GM18511 (cell line): ENCODE results near the gene REV3L.
A peak's percentile ranks its signal among the peaks of the same experiment; 100 is the strongest.
"Not testable (repeated sequence)": the region's sequence is repeated elsewhere in the genome, so short reads cannot be mapped to it uniquely, and the experiment has no call there.

Experiments
- ATAC-seq: cut with Tn5 transposase; IDR thresholded peaks from one replicate; pipeline ENCODE4 v1.9.1; 2021; ENCODE audit warnings: mild to moderate bottlenecking, moderate library complexity; ENCODE audit not compliant: unreplicated experiment

The REV3L gene

GRCh38 chr6:111482959-111483735 lies at the start of gene REV3L:
Gene REV3L, minus strand, starts transcription at chr6:111483218. Its CDS starts 330 bp downstream, at chr6:111482888.
- ATAC-seq = peak; percentile 44

GRCh38 chr6:111531185-111531584 lies 48.2 kb upstream of the REV3L start:
- ATAC-seq = no peak

GRCh38 chr6:111530667-111531066 lies 47.6 kb upstream of the REV3L start:
- ATAC-seq = no peak

- no peak for ATAC-seq
These were observed 47.2 kb upstream of the REV3L start for GRCh38 chr6:111530218-111530617.

DNA sequence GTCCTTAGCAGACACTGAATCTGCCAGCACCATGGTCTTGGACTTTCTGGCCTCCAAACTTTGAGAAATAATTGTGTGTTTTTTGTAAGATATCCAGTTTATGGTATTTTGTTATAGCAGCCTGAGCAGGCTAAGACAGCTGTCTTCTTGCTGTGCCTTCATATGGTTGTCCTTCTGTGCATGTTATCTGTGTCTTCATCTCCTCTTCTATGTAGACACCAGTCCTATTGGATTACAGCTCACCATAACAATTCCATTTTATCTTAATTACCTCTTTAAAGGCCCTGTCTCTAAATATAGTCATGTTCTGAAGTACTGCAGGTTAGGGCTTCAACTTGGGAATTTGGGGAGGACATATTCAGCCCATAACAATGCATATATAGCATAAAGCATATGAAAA lies 44.3 kb upstream of the REV3L start:
- no peak for ATAC-seq

GRCh38 chr6:111524735-111525134 lies 41.7 kb upstream of the REV3L start:
- ATAC-seq = no peak

DNA sequence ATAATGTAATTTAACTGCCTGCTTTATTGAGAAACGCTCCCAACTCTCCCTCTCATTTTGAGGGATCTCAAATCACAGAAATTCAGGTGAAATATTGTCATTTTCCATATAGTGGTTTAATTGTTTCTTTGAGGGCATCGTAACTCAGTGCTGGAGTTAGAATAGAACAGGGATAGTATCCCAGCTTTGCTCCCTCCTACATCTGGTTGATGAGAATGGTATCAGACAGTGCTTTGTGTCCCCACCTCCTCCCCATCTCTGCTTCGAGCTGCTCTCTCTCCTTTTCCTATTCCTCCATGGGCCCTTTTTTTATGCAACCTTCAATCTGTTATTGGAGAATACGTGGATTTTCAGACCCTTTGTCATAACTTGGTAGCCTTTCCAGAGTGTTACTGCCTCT lies 41.2 kb upstream of the REV3L start:
- ATAC-seq = no peak

- no peak for ATAC-seq
These were observed 40.6 kb upstream of the REV3L start for GRCh38 chr6:111523484-111524167.

GRCh38 chr6:111522393-111523020 lies 39.5 kb upstream of the REV3L start:
- no peak for ATAC-seq

DNA sequence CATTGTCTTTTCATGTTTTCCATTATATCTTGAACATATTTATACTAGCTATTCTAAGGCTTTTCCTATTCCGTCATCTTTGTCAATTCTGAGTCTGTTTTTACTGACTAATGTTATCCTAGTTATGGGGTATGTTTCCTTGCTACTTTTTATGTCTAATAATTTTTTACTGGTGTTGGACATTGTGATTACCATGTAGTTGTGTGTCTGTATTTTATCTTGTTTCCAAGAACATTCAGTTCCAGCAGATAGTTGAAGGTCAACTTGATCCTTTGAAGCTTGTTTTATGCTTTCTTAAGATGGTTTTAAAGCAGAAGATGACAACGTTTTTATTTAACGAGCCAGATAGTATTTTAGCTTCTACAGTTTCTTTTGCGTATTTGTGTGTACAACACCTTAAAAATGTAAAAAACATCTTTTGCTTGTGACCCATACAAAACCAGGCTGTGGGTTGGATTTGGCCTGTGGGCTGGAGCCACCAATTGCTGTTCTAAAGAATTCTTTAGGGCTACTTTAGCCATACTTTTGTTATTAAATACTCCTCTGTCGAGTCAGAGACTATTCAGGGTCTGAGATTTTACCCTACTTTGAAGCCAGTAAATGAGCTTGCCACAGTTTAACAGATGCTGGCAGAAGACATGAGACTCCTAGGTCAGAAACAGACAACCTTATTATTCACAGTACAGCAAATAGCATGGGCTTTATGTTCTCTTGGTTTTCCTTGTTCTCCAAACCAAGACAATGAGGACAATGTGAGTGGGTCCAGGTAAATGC lies 38.7 kb upstream of the REV3L start:
- ATAC-seq = no peak

DNA sequence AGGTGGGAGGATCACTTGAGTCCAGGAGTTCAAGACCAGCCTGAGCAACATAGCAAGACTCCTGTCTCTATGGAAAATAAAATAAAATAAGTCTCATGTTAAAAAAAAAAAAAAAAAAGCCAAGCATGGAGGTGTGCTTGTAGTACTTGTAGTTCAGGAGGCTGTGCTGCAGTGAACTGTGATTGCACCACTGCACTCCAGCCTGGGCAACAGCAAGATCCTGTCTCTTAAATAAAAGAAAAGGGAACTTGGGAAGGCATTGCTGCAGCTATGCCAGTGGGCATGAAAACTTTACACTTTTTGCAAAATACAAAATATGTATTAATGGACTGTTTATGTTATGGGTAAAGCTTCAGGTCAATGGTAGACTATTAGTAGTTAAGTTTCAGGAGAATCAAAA lies 37.5 kb upstream of the REV3L start:
- no peak for ATAC-seq

DNA sequence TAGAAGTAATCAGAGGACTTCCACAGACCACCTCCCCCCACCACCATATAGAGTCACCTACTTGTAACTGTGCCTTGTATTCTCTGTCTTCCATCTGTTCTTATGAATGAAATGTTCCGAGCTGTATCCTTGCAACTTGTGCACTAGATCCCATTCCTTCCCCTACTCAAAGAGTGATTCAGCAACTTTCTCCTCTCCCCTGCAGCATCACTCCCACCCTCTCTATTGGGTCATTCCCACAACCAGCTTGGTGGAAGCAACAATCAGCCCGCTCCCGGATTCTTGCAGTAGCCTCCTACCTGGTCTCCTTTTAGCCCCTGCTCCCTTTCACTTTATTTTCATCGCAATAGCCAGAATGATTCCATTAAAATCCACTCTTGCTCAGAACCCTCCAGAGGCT lies 34.9 kb upstream of the REV3L start:
- ATAC-seq = no peak

GRCh38 chr6:111515259-111515658 lies 32.2 kb upstream of the REV3L start:
- ATAC-seq = no peak

DNA sequence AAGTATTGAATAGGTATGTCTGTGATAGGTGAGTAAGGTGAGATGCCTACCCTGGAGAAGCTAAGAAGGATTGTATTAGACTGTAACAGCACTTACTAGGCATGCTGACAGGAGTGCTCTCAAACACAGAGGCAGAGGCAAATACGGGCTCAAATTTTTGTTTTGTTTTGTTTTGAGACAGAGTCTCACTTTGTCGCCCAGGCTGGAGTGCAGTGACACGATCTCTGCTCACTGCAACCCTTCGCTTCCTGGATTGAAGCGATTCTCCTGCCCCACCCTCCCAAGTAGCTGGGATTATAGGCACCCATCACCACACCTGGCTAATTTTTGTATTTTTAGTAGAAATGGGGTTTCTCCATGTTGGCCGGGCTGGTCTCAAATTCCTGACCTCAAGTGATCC lies 31.5 kb upstream of the REV3L start:
- not testable (repeated sequence) for ATAC-seq

GRCh38 chr6:111507219-111507618 lies 24.2 kb upstream of the REV3L start:
- ATAC-seq = not testable (repeated sequence)

DNA sequence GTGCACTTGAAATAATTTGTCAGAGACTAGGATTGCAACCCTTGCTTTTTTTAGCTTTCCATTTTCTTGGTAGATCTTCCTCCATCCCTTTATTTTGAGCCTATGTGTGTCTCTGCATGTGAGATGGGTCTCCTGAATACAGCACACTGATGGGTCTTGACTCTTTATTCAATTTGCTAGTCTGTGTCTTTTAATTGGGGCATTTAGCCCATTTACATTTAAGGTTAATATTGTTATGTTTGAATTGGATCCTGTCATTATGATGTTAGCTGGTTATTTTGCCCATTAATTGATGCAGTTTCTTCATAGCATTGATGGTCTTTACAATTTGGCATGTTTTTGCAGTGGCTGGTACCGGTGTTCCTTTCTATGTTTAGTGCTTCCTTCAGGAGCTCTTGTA lies 22.5 kb upstream of the REV3L start:
- not testable (repeated sequence) for ATAC-seq

DNA sequence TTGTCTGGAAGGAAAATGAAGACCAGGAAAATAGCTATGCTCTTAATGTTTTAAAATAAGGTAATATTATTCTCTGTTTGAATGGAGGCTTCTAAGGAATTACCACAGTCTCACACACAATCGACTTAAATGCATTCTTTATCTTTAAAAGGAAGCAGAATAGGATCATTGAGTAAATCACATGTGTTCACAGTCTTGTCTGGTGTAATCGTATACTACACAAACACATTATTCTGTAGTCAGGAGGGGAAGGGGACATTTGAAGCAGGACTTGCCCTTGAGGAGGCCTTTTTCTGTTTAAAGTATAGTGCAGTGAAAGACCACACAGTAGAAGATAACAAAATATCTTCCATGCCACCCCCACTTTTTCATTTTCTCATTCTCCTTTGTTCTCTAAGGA lies 20.6 kb upstream of the REV3L start:
- ATAC-seq = no peak

DNA sequence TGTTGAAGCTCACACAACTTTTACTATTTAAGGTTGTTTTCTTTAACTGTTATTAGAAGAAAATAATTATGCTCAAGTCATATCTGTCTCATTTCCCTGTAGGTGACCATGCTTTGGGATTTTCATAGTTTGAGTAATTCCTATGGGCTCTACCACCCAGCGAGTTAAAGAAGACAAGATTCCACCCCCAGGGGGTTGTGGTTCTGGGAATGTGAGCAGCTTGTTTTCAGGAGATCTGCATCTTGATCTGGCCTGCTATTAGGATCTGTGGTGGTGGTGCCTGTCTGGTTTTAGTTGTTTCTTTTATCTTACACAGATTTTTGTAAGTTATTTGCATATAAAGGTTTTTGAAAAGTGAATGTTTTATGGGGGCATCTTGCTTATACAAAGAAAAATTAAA lies 20.2 kb upstream of the REV3L start:
- no peak for ATAC-seq

DNA sequence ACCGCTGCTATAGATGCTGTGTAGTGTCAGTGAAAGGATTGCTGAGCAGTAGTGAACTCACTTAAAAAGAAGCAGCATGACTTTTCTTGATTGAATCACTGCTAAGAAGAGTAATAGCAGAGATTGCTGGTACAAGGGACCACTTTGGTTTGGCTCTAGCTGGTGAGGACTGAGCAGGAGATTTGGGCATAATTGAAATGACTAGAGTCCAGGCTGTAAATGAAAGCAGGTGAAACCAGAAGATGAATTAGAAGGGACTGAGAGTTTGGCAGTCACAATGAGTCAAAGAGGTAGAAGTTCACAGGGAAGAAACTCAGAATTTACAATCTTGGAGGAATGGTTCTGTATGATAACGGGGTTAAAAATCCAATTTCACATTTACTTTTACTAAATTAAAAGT lies 19.1 kb upstream of the REV3L start:
- no peak for ATAC-seq

GRCh38 chr6:111499269-111499793 lies 16.3 kb upstream of the REV3L start:
- ATAC-seq = no peak
